Measurements from ENCODE around the gene NMUR1.
A peak's percentile ranks its signal among the peaks of the same experiment; 100 is the strongest.

Gene NMUR1

GRCh38 chr2:231483398-231484329 lies 46.6 kb downstream of the NMUR1 start:
- peak overlapping the region; percentile 98 for H3K4me2 ChIP-seq (ENCODE audit: low read length)
- H3K9me3 ChIP-seq (ENCODE audit: insufficient read depth, low read length), result no peaks in the 10 kb centered on the region
- H3K4me1 ChIP-seq (ENCODE audit: low read length), result peaks cover 15% of the 10 kb centered on the region
- H3K36me3 ChIP-seq (replicated peaks; ENCODE audit: low read depth, low read length), result no peaks in the 10 kb centered on the region
- peak overlapping the region; percentile 84 for H3K4me3 ChIP-seq (ENCODE audit: low read length)
- peak overlapping the region; percentile 74; the same call in 1 of the 2 replicates for H2AFZ ChIP-seq (ENCODE audit: low read depth, low read length)
- H3K27me3 ChIP-seq (ENCODE audit: low read depth, low read length), result no peaks in the 10 kb centered on the region
- no peak for TF ChIP-seq EZH2phosphoT487 (IDR thresholded peaks at IDR 0.05; ENCODE audit: low read depth)
- TF ChIP-seq, protein P1, sequence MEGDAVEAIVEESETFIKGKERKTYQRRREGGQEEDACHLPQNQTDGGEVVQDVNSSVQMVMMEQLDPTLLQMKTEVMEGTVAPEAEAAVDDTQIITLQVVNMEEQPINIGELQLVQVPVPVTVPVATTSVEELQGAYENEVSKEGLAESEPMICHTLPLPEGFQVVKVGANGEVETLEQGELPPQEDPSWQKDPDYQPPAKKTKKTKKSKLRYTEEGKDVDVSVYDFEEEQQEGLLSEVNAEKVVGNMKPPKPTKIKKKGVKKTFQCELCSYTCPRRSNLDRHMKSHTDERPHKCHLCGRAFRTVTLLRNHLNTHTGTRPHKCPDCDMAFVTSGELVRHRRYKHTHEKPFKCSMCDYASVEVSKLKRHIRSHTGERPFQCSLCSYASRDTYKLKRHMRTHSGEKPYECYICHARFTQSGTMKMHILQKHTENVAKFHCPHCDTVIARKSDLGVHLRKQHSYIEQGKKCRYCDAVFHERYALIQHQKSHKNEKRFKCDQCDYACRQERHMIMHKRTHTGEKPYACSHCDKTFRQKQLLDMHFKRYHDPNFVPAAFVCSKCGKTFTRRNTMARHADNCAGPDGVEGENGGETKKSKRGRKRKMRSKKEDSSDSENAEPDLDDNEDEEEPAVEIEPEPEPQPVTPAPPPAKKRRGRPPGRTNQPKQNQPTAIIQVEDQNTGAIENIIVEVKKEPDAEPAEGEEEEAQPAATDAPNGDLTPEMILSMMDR (IDR thresholded peaks at IDR 0.05; ENCODE audit: low read depth, low read length), result no peak
- no peaks in the 10 kb centered on the region for H4K20me1 ChIP-seq (ENCODE audit: insufficient read depth, low read length)
- no peaks in the 10 kb centered on the region; the same call in 1 of the 2 replicates for H3K79me2 ChIP-seq (ENCODE audit: low read length)
- peak overlapping the region; percentile 92 for H3K9ac ChIP-seq (ENCODE audit: low read length)
- peak overlapping the region; percentile 56 for H3K27ac ChIP-seq (ENCODE audit: low read length)

DNA sequence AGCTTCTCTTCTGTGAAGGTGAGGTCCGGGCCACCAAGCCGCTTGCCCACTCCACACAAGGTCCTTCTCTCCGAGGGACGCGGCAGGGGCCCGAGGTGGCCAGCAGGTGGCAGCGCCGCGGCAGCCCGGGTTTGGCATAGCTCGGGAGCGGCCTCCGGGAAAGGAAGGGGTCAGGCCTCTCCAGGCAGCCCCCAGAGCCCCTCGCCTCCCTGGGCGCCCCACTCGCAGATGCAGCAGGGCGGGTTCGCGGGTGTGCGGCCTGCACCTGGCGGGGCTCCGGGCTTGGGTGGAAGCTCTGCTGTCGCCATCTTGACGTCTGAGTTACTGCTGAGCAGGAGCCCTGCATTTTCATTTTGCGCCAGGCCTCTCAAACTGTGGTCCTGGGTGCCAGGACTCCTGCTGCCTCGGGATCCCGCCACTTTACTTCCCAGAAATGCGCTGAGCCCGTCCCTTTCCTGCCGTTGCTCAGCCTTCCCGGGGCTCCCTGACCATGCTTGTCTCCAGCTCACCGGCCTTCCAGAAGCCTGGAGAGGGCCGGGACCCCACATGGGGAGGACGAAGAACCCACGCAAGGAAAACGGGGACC lies 47.3 kb downstream of the NMUR1 start:
- H2AFZ ChIP-seq (ENCODE audit: low read depth, low read length), result peak overlapping the region; percentile 93
- no peaks in the 10 kb centered on the region for H4K20me1 ChIP-seq (ENCODE audit: insufficient read depth, low read length)
- H3K4me2 ChIP-seq (ENCODE audit: low read length), result peak overlapping the region; percentile 98
- no peaks in the 10 kb centered on the region for H3K36me3 ChIP-seq (replicated peaks; ENCODE audit: low read depth, low read length)
- H3K27ac ChIP-seq (ENCODE audit: low read length), result peak overlapping the region; percentile 56
- H3K4me3 ChIP-seq (ENCODE audit: low read length), result peak overlapping the region; percentile 84
- H3K9me3 ChIP-seq (ENCODE audit: insufficient read depth, low read length), result no peaks in the 10 kb centered on the region
- TF ChIP-seq, protein P1 (IDR thresholded peaks at IDR 0.05; ENCODE audit: low read depth, low read length), result peak; percentile 71
- no peak for TF ChIP-seq EZH2phosphoT487 (IDR thresholded peaks at IDR 0.05; ENCODE audit: low read depth)
- peak overlapping the region; percentile 92 for H3K9ac ChIP-seq (ENCODE audit: low read length)
- H3K27me3 ChIP-seq (ENCODE audit: low read depth, low read length), result no peaks in the 10 kb centered on the region
- H3K79me2 ChIP-seq (ENCODE audit: low read length), result no peaks in the 10 kb centered on the region; the same call in 1 of the 2 replicates
- H3K4me1 ChIP-seq (ENCODE audit: low read length), result peaks cover 15% of the 10 kb centered on the region

GRCh38 chr2:231480781-231481180 lies 49.5 kb downstream of the NMUR1 start:
- TF ChIP-seq, protein P1 (IDR thresholded peaks at IDR 0.05; ENCODE audit: low read depth, low read length), result no peak
- Histone ChIP-seq H3K27ac (ENCODE audit: low read length) (no peak overlapping the region), H3K27me3 (ENCODE audit: low read depth, low read length) (no peaks in the 10 kb centered on the region), H3K79me2 (ENCODE audit: low read length) (no peaks in the 10 kb centered on the region; the same call in 1 of the 2 replicates), H2AFZ (ENCODE audit: low read depth, low read length) (no peak overlapping the region), H3K36me3 (replicated peaks; ENCODE audit: low read depth, low read length) (no peaks in the 10 kb centered on the region), H4K20me1 (ENCODE audit: insufficient read depth, low read length) (no peaks in the 10 kb centered on the region), H3K4me3 (ENCODE audit: low read length) (no peak overlapping the region), H3K4me1 (ENCODE audit: low read length) (peaks cover 15% of the 10 kb centered on the region), H3K4me2 (ENCODE audit: low read length) (no peak overlapping the region), H3K9me3 (ENCODE audit: insufficient read depth, low read length) (no peaks in the 10 kb centered on the region), H3K9ac (ENCODE audit: low read length) (no peak overlapping the region)

GRCh38 chr2:231479455-231479854 lies 50.8 kb downstream of the NMUR1 start:
- no peak overlapping the region for H3K27ac ChIP-seq (ENCODE audit: low read length)
- H3K79me2 ChIP-seq (ENCODE audit: low read length), result no peaks in the 10 kb centered on the region; the same call in 1 of the 2 replicates
- no peaks in the 10 kb centered on the region for H3K27me3 ChIP-seq (ENCODE audit: low read depth, low read length)
- no peak overlapping the region for H3K4me3 ChIP-seq (ENCODE audit: low read length)
- no peak overlapping the region for H3K4me2 ChIP-seq (ENCODE audit: low read length)
- H3K4me1 ChIP-seq (ENCODE audit: low read length), result peaks cover 15% of the 10 kb centered on the region
- H3K36me3 ChIP-seq (replicated peaks; ENCODE audit: low read depth, low read length), result no peaks in the 10 kb centered on the region
- H4K20me1 ChIP-seq (ENCODE audit: insufficient read depth, low read length), result no peaks in the 10 kb centered on the region
- TF ChIP-seq EZH2phosphoT487 (IDR thresholded peaks at IDR 0.05; ENCODE audit: low read depth), result no peak
- TF ChIP-seq, protein P1 (IDR thresholded peaks at IDR 0.05; ENCODE audit: low read depth, low read length), result no peak
- H2AFZ ChIP-seq (ENCODE audit: low read depth, low read length), result no peak overlapping the region
- no peaks in the 10 kb centered on the region for H3K9me3 ChIP-seq (ENCODE audit: insufficient read depth, low read length)
- no peak overlapping the region for H3K9ac ChIP-seq (ENCODE audit: low read length)
